ENCODE results near the gene DSCAM. TPM values are rescaled to one million over a fixed set of nuclear protein-coding genes. Genes with fewer than 3 reads are reported as not detected.
A peak's percentile ranks its signal among the peaks of the same experiment; 100 is the strongest.

DSCAM gene
- total RNA-seq, 2 donors from 2014 or later, result not detected

DNA sequence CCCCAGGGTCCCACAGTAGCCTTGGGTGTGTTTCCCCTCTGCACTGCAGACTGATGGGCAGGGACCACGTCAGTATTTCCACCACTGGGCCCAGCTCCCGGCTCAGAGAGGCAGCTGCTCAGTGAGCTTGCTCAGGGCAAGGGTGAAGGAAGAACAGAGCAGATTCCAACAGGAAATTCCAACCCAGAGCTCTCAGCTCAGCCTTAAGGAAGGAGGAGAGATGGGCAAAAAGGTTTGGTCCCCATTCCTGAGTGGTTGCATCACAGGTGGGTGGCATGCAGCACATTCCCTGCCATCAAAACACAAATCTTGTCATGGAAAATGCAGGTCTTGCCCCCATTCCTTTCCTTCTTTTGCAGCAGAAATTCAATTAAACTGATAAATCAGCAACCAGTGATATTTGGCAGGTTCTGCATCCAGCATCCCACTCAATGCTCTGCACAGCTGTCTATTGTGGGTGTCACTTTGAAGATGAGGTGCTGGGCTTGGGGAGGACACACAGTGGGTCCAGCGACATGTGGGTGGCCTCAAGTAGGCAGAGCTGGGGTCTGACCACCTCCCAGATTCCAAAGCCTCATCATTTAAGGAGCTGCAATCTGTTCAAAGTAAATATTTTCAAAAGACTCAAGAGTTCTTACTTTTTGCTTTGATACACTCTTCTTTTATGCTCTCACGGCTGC lies 315.4 kb downstream of the DSCAM start:
- Histone ChIP-seq H3K4me1 (no peaks in the 10 kb centered on the region), H3K4me3 (no peak overlapping the region), H3K9me3 (peaks cover 0 to 10% of the 10 kb centered on the region in 2 donors), H3K27me3 (no peaks in the 10 kb centered on the region), H3K27ac (no peak overlapping the region), H3K36me3 (no peaks in the 10 kb centered on the region)
- DNase-seq (ENCODE audit: low spot score), result no peak
- TF ChIP-seq, protein P1, sequence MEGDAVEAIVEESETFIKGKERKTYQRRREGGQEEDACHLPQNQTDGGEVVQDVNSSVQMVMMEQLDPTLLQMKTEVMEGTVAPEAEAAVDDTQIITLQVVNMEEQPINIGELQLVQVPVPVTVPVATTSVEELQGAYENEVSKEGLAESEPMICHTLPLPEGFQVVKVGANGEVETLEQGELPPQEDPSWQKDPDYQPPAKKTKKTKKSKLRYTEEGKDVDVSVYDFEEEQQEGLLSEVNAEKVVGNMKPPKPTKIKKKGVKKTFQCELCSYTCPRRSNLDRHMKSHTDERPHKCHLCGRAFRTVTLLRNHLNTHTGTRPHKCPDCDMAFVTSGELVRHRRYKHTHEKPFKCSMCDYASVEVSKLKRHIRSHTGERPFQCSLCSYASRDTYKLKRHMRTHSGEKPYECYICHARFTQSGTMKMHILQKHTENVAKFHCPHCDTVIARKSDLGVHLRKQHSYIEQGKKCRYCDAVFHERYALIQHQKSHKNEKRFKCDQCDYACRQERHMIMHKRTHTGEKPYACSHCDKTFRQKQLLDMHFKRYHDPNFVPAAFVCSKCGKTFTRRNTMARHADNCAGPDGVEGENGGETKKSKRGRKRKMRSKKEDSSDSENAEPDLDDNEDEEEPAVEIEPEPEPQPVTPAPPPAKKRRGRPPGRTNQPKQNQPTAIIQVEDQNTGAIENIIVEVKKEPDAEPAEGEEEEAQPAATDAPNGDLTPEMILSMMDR (IDR thresholded peaks at IDR 0.05), result no peak

DNA sequence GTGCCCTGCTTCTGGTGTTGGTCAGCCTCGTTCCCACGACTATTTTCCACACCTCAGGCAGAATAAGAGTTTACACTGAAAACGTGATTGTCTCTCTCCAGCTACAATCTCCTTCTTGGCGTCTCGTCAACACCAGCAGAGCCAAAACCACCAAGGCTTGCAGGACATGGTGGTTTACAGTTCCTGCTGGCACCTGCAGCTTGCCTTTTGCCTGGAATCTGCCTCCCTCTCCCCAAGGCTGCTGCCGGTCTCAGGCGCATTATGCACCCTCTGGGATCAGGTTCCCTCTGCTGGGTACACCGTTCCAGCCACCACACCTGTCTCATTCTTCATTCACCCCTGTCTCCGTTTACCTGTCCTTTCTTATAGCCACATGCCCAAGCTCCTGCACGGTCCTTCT lies 315.9 kb downstream of the DSCAM start:
- Histone ChIP-seq H3K27me3 (no peaks in the 10 kb centered on the region), H3K36me3 (no peaks in the 10 kb centered on the region), H3K9me3 (peaks cover 0 to 10% of the 10 kb centered on the region in 2 donors), H3K4me3 (no peak overlapping the region), H3K27ac (no peak overlapping the region), H3K4me1 (no peaks in the 10 kb centered on the region)
- TF ChIP-seq, protein P1 (IDR thresholded peaks at IDR 0.05), result no peak
- DNase-seq (ENCODE audit: low spot score), result no peak

DNA sequence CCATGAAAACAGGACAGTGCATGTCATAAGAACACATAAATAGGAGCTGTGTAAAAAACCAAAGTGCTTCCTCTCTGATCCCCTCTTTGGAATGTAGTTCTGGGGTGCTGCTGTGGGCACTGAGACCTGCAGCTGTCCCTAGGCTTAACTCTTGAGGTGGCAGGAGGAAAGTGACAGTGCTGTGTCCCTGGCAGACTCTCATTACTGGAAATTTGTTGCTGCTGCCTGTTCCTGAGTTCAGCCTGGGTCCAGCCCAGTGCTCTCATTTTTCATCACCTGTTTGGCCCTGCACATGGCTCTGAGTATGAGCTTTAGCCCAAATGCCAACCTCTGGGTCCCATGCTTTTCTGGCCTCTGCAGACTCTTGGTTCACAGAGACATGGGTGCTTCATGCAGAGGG lies 329.3 kb downstream of the DSCAM start:
- Histone ChIP-seq H3K4me3 (no peak overlapping the region), H3K36me3 (no peaks in the 10 kb centered on the region), H3K4me1 (no peaks in the 10 kb centered on the region), H3K27me3 (no peaks in the 10 kb centered on the region), H3K27ac (no peak overlapping the region), H3K9me3 (no peaks in the 10 kb centered on the region)
- DNase-seq (ENCODE audit: low spot score), result no peak
- TF ChIP-seq, protein P1 (IDR thresholded peaks at IDR 0.05), result no peak

GRCh38 chr21:40516335-40516734 lies 330.6 kb downstream of the DSCAM start:
- H3K27ac ChIP-seq, result no peak overlapping the region
- H3K27me3 ChIP-seq, result no peaks in the 10 kb centered on the region
- no peak for DNase-seq (ENCODE audit: low spot score)
- H3K36me3 ChIP-seq, result no peaks in the 10 kb centered on the region
- no peaks in the 10 kb centered on the region for H3K9me3 ChIP-seq
- no peaks in the 10 kb centered on the region for H3K4me1 ChIP-seq
- H3K4me3 ChIP-seq, result no peak overlapping the region
- TF ChIP-seq, protein P1 (IDR thresholded peaks at IDR 0.05), result no peak

GRCh38 chr21:40512590-40512989 lies 334.4 kb downstream of the DSCAM start:
- Histone ChIP-seq H3K27ac (no peak overlapping the region), H3K4me1 (no peaks in the 10 kb centered on the region), H3K9me3 (no peaks in the 10 kb centered on the region), H3K4me3 (no peak overlapping the region), H3K36me3 (no peaks in the 10 kb centered on the region), H3K27me3 (no peaks in the 10 kb centered on the region)
- TF ChIP-seq, protein P1 (IDR thresholded peaks at IDR 0.05), result peak in 1 of 2 donors; percentile 39
- no peak for DNase-seq (ENCODE audit: low spot score)

- Histone ChIP-seq H3K27me3 (no peaks in the 10 kb centered on the region), H3K4me1 (no peaks in the 10 kb centered on the region), H3K9me3 (no peaks in the 10 kb centered on the region), H3K4me3 (no peak overlapping the region), H3K27ac (no peak overlapping the region), H3K36me3 (no peaks in the 10 kb centered on the region)
- TF ChIP-seq, protein P1 (IDR thresholded peaks at IDR 0.05), result no peak
- DNase-seq (ENCODE audit: low spot score), result no peak
Observed at GRCh38 chr21:40507978-40508377, 339.0 kb downstream of the DSCAM start.

Data from right atrium auricular region (tissue), 2 donors.